HG02759 (cell line): Measurements from ENCODE around the gene CROCC2.
"Not testable (repeated sequence)": the region's sequence is repeated elsewhere in the genome, so short reads cannot be mapped to it uniquely, and the experiment has no call there.

Source experiments
- ATAC-seq: cut with Tn5 transposase; IDR thresholded peaks from one replicate; pipeline ENCODE4 v1.9.1; 2021; ENCODE audit warnings: mild to moderate bottlenecking, moderate library complexity; ENCODE audit not compliant: unreplicated experiment

Gene CROCC2

GRCh38 chr2:240964704-240965295, 58.7 kb downstream of the CROCC2 start:
- ATAC-seq, result no peak

GRCh38 chr2:240965296-240965904, 59.3 kb downstream of the CROCC2 start:
- no peak for ATAC-seq

DNA sequence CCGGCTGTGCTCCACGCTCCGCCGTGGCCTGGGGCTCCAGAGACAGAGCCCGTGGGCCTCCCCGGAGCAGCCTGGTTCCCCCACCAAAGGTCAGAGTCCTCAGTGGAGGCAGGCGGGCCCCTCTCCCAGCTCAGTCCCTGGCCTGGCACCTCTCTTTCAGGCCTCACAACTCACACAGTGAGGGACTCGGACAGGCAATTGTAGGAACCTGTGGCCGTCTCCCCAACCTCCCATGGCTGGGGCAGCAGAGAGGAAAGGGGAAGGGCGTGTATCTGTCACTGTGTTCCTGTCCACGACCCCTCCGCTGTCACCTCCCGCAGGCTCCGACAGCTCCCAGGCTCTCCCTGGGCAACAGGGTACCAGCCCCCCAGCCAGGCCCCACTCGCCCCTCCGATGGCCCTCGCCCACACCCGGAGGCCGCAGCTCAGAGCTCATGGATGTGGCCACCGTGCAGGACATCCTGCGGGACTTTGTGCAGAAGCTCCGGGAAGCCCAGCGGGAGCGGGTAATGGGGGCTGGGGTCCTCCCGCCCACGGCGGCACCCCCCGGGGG, 59.8 kb downstream of the CROCC2 start:
- no peak for ATAC-seq

DNA sequence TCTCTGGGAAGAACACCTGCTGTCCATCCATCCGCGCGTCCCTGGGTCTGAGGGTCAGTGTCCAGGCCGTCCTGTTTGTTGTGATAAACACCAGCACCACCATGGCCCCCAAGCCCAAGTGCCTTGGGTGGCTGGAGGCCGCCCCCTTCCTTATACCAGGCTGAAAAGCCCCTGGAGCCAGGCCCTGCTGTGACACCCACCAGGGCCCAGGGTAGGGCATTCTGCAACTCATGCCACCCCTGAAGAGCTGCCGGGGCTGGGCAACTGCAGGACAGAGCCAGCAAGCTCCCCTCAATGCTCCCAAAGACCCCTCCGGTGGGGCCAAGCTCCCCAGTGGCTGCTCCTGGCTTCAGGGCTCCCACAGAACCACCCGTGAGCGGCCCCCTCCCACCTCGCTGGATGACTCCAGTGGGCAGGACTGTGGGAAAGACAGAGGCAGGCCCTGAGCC, 60.3 kb downstream of the CROCC2 start:
- no peak for ATAC-seq

GRCh38 chr2:240966906-240967680, 61.0 kb downstream of the CROCC2 start:
- ATAC-seq, result no peak

DNA sequence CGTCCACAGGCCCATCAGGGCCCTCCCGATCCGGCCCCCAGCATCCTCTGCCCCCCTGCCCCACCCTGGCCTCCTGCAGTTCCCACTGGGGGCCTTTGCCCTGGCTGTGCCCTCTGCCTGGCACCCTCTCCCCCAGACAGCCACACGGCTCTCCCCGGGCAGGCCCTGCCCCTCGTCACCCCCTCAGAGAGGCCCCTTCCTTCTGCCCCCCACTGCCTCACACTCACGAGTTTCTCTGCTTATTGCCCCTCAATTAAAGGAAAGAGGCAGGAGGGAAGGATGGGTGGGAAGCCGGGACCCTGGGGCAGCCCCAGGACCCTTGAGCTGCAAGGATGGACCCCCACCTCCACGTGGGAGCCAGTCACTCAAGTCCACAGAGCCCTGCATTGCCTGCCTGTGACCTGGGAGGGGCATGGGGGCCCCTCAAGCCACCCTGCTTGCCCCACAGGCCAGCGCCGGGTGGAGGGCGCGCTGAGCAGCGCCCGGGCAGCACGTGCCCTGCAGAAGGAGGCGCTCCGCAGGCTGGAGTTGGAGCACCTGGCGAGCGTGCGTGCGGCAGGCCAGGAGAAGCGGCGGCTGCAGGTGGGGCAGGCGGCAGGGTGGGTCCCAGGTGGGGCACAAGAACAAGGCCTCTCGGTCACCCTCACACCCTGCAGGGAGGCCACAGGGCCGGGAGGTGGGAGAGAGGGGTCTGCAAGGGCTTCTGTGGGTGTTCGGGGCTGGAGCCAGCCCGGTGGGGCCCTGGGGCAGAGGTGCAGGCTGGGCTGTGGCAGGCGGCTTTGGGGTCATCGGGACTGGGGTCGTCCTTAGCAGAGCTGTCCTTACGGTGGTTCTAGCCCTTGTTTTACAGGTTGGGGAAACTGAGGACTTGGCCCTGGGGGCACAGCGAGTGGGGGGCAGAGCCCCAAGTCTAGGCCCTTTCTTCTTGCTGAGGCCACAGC, 61.8 kb downstream of the CROCC2 start:
- ATAC-seq, result no peak

DNA sequence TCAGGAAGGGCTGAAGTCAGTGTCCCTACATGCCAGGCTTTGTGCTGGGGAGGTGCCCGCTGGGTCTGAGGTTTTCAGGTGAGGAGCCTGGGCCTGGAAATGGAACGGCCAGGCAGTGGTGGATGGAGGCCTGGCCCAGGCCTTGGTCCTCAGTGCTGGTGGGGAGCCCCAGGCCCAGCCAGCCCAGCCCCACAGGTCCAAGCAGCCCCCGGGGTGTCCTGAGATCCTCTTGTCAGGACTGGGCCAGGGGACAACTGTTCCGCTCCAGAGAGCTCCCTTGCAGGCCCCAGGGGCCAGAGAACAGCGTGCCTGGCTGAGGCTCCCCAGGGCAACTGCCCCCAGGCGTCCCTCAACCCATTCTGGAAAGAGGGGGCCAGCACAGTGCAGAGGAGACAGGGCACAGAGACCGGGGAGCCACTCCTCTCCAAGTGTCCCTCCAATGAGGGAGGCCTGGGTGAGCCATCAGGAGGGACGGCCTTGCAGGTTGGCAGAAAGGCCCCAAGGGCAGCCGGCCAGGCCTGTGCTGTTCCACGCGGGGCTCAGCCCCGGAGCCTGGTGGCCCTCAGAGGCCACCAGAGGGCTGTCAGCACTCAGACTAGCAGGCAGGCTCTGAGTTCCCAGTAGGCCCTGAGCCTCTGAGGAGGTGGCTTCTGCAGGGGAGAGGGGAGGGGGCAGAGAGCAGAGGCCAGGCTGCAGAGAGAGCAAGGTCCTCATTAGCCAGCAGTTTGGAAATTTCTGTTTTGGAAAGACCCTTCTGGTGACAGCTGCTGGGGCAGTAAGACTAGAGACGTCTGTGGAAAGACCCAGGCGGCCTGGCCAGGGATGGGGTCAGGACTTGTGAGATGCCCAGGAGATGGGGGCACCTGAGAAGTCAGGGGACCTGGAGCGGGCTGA, 62.8 kb downstream of the CROCC2 start:
- no peak for ATAC-seq

DNA sequence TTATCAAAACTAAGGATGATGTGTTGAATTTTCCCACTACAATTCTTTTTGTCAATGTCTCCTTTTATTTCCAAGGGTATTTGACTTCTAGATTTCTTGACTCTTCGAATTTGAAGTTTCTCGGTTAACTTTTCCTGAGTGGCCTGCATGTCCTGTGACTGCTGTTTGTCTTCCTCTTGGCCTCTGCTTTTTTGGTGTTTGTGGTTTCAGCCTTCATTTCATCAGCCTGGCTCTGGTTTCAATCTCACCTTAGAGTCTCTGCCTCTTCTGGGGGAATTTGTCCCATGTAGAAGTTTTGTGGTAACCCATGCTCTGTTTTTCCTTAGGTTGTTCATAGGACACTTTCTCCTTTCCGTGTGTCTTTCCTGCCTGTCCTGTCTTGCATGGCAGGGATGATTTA, 64.0 kb downstream of the CROCC2 start:
- ATAC-seq, result no peak

DNA sequence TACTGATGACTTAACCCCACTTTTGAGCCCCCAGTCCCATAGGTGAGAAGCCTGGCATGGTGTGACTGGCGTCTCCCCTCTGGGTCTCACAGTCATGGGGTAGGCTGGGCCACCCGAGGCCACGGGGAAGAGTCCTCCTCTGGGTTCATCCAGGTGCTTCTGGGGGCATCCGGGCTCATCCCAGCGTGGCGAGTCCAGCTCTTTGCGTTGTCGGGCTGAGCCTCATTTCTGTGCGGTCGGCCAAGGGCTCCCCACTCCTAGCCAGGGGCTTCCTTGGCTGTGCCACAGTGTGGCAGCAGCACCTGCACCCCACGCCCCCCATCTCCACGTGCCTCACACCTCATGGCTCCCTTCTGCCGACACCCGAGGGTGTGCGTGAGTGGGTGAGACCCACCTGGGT, 64.7 kb downstream of the CROCC2 start:
- no peak for ATAC-seq

DNA sequence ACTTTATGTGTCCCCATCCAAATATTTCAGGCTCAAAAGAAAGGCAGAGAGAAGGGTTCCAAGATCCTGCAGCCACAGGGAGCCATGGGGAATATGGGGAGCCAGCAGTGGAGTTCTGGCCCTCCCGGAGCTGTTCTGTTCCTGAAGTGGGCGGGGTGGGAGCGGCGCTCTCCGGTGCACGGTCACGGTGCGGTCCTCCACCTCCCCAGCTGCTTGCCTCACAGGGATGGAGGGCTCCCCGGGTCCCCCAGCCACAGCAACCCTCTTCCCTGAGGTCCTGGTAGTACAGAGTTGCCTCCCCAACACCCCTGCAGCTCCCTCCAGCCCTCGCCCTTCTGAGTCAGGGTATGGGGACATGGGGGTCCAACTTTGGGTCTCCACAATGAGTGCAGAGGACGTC, 66.1 kb downstream of the CROCC2 start:
- no peak for ATAC-seq

DNA sequence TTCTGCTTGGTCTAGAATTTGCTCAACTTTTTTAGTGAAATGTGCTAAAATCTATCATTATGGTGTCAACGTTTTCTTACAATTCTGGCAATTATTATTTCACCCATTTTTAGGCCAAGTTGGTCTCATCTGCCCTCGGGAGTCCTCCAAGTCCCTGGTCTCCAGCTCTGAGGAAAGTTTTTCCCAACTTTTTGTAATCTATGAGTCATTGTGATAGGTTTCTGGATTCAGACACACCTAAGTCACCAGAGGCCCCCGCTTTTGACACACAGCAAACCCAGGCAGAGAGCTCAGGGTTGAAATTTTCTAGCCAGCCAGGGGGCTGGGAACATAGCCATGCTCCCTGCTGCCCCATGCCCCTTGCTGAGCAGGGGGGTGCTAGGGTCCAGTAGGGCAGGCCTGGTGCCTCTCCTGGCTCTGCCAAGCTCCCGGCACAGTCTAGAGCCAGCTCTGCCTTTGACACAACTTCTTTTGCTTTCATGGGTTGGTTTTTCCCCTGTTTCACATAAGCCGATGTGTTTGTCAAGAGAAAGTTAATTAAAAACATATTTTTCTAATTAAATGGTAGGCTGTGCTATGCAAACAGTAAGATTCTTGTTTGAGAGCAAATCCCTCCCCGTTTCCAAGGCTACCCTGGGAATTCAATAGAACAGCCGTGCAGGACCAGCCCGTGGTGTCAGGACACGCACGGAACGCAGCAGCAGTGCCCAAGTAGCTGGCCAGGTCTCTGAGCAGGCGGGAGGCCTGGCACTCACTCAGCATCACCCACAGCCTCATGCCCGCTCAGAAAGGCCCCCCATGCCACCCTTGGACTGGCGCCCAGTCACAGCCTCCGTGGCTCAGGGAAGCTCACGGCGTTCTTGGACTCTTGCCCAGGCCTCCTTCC, 66.7 kb downstream of the CROCC2 start:
- no peak for ATAC-seq

GRCh38 chr2:240974771-240975572, 68.8 kb downstream of the CROCC2 start:
- ATAC-seq, result no peak

DNA sequence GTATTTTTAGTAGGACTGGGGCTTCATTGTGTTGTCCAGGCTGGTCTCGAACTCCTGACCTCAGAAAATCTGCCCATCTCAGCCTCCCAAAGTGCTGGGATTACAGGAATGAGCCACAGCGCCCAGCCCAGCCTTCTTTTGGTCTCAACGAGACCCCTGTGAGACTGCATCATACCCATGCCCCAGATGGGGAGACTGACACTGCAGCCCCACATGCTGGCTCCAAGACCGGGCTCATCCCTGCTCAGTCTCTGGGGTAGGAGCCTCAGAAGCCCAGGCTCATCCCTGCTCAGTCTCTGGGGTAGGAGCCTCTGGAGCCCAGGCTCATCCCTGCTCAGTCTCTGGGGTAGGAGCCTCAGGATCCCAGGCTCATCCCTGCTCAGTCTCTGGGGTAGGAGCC, 69.8 kb downstream of the CROCC2 start:
- ATAC-seq, result not testable (repeated sequence)

DNA sequence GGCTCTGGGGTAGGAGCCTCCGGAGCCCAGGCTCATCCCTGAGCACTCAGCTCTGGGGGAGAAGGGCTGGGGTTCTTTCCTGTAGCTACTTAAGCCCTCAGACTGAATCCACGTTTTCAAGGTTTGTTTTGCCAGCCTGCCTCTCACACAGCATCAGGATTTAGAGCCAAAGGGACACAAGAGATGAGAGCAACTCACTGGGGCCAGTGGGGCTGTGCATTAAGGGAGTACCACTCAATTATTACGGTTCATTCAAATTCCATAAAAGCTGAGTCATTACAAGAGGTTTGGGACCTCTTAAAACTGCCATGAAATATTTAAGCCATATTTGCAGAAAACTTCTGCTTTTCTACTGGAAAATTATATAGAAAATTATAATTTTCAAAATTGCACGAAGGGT, 75.1 kb downstream of the CROCC2 start:
- ATAC-seq, result no peak

DNA sequence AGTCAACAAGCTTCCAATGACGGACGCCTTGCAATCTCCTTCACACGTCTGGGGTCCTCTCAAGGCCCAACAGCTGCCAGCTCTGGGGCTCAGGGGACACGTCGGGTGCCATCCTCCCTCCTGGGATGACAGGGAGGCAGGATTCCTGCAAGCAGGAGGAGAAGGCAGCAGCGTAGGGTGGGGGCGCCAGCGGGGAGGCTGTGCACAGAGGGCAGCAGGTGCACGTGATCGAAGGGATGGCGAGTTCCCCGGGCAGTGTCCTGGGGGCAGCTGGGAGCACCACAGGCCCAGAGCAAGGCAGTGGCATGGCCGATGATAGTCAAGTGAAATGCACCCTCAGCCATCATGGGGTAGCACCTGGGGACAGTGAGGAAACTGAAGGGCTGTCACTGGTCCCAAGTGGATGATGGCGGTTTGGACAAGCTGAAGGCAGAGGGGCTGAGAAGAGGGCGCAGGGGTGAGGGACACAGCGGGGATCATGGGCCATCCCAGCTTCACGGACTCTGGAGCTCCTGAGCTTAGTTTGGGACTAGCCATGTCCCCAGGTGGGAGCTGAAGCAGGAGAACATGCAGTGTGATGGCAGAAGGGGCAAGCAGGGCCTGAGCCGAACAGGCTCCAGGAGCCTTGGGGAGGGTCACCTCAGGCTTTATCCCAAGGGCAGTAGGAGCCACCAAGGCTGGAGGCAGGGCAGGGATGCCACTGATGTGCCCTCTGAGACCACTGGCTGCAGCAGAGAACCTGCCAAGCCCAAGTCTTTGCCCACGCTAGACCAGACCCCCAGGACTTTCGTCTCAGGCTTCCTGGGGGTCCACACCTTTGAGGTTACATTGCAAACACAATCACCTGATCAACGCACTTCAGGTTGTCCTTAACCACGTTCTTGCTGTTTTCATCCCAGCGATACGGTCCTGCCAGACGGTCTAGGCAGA, 76.0 kb downstream of the CROCC2 start:
- ATAC-seq, result no peak

DNA sequence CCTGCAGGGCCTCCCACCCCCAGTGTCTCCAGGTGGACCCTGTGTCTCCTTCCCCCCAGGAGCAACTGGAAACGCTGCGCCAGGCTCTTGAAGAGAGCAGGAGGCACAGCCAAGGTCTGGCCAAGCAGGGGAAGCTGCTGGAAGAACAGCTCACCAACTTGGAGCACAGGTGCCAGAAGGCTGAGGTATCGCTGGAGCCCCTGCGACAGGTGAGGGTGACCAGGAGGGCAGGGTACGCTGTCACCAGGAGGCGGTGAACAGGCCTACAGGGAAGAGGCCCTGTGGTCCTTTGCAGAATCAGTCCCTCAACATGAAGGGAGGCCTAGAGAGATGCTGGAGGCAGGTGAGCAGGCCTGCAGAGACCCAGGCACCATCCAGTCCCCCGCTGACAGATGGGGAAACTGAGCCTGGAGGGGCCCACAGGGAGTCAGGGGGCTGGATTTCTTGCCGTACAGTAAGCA, 76.7 kb downstream of the CROCC2 start:
- no peak for ATAC-seq
